MCF 10A (cell line): ENCODE measurements around the gene PER1. TPM values are rescaled to one million over a fixed set of nuclear protein-coding genes. Genes with fewer than 3 reads are reported as not detected.

Experiments used
- BruUV-seq: library from RNA; stranded (reverse); fragments of 400-500 nt; replicated peaks from 2 replicates; lab custom pipeline; 2021; lab: Mats Ljungman, UMichigan
- CTCF ChIA-PET: fragments of 300-600 bp; sonication (Branson Sonifier 250); formaldehyde crosslinking; extraction: SDS; loops from one replicate; lab custom pipeline; 2021; ENCODE audit warnings: antibody characterized with exemption, inconsistent platforms; lab: Yijun Ruan, JAX
- POLR2A ChIA-PET: fragments of 300-600, 350-650 bp; sonication (Branson Sonifier 250); formaldehyde crosslinking; extraction: SDS; loops from one replicate; lab custom pipeline; 2020; ENCODE audit warnings: antibody characterized with exemption, inconsistent platforms; lab: Yijun Ruan, JAX
- DNase-seq: peaks from one replicate; pipeline ENCODE4 v3.0.0-alpha.2; 2018; ENCODE audit not compliant: unreplicated experiment
- H3K27ac Mint-ChIP-seq: one replicate; pipeline ENCODE4 v1.8.0; 2022; ENCODE audit warnings: mild to moderate bottlenecking, low read depth, mixed read lengths; ENCODE audit not compliant: unreplicated experiment
- H3K27me3 Mint-ChIP-seq: one replicate; pipeline ENCODE4 v1.8.0; 2022; ENCODE audit warnings: mixed read lengths; ENCODE audit not compliant: insufficient read depth, unreplicated experiment
- H3K36me3 Mint-ChIP-seq: one replicate; pipeline ENCODE4 v1.8.0; 2022; ENCODE audit warnings: mild to moderate bottlenecking, moderate library complexity, mixed read lengths; ENCODE audit not compliant: insufficient read depth, unreplicated experiment
- H3K4me1 Mint-ChIP-seq: one replicate; pipeline ENCODE4 v1.8.0; 2022; ENCODE audit warnings: mixed read lengths; ENCODE audit not compliant: insufficient read depth, unreplicated experiment
- H3K4me3 Mint-ChIP-seq: one replicate; pipeline ENCODE4 v1.8.0; 2022; ENCODE audit warnings: mild to moderate bottlenecking, moderate library complexity, mixed read lengths; ENCODE audit not compliant: unreplicated experiment
- H3K9me3 Mint-ChIP-seq: one replicate; pipeline ENCODE4 v1.8.0; 2022; ENCODE audit warnings: mixed read lengths; ENCODE audit not compliant: unreplicated experiment
- CTCF ChIP-seq: fragments of 200-600 bp; IDR thresholded peaks from one replicate; pipeline ENCODE4 v1.8.0; 2022; ENCODE audit warnings: antibody characterized with exemption, mild to moderate bottlenecking; ENCODE audit not compliant: unreplicated experiment
- intact Hi-C: fragments of 100-400 bp; cut with micrococcal nuclease; formaldehyde crosslinking; loops from 2 replicates; pipeline ENCODE4 v1.14.1; 2022
- total RNA-seq: library from RNA; stranded (reverse); gene quantifications from 2 replicates; pipeline ENCODE4 v1.2.3, GENCODE V29; 2022

PER1 gene
- total RNA-seq, 1 experiment from 2014 or later: 190 TPM

- H3K4me1 Mint-ChIP-seq: peaks cover 48% of the 10 kb centered on the region
- H3K4me3 Mint-ChIP-seq: peak overlapping the region; percentile 77
- intact Hi-C loops: loop anchor here (1.0 to 5.0 kb wide), 2 partner anchors 179 to 261 kb away; partner anchors contain the start of gene RPL26
- no TSS peak for BruUV-seq
- H3K27me3 Mint-ChIP-seq: no peaks in the 10 kb centered on the region
- TF ChIP-seq CTCF: no peak
- peak overlapping the region; percentile 98 for H3K27ac Mint-ChIP-seq
- no peaks in the 10 kb centered on the region for H3K9me3 Mint-ChIP-seq
- DNase-seq: no peak
- H3K36me3 Mint-ChIP-seq: peaks cover 48% of the 10 kb centered on the region
- ChIA-PET CTCF (no interaction called here), POLR2A (interaction anchor here (0.6 to 4.0 kb wide), 9 partner anchors 11 to 261 kb away, joined by 3 to 101 read pairs (median 10); partner anchors contain the start of genes BORCS6 and PER1)
Measured at GRCh38 chr17:8121407-8121680, 30.9 kb downstream of the PER1 start.

GRCh38 chr17:8120520-8121406 is 31.4 kb downstream of the PER1 start:
- H3K4me1 Mint-ChIP-seq: peaks cover 43% of the 10 kb centered on the region
- ChIA-PET POLR2A (interaction anchor here (0.6 to 6.4 kb wide), 27 partner anchors 12 to 434 kb away, joined by 3 to 172 read pairs (median 7); partner anchors contain the start of genes BORCS6, CHD3, CNTROB and CTC1), CTCF (interaction anchor here (0.6 to 6.7 kb wide), 8 partner anchors 15 to 83 kb away, joined by 3 to 67 read pairs (median 10); no protein-coding TSS in a partner anchor)
- H3K36me3 Mint-ChIP-seq: peaks cover 42% of the 10 kb centered on the region
- peak; percentile 36 for TF ChIP-seq CTCF
- peak; percentile 92 for DNase-seq
- BruUV-seq: no TSS peak
- no peaks in the 10 kb centered on the region for H3K9me3 Mint-ChIP-seq
- intact Hi-C loops: loop anchor here (1.0 to 5.0 kb wide), 5 partner anchors 67 to 262 kb away; partner anchors contain the start of gene RPL26
- no peaks in the 10 kb centered on the region for H3K27me3 Mint-ChIP-seq
- peak overlapping the region; percentile 98 for H3K27ac Mint-ChIP-seq
- H3K4me3 Mint-ChIP-seq: peak overlapping the region; percentile 77

DNA sequence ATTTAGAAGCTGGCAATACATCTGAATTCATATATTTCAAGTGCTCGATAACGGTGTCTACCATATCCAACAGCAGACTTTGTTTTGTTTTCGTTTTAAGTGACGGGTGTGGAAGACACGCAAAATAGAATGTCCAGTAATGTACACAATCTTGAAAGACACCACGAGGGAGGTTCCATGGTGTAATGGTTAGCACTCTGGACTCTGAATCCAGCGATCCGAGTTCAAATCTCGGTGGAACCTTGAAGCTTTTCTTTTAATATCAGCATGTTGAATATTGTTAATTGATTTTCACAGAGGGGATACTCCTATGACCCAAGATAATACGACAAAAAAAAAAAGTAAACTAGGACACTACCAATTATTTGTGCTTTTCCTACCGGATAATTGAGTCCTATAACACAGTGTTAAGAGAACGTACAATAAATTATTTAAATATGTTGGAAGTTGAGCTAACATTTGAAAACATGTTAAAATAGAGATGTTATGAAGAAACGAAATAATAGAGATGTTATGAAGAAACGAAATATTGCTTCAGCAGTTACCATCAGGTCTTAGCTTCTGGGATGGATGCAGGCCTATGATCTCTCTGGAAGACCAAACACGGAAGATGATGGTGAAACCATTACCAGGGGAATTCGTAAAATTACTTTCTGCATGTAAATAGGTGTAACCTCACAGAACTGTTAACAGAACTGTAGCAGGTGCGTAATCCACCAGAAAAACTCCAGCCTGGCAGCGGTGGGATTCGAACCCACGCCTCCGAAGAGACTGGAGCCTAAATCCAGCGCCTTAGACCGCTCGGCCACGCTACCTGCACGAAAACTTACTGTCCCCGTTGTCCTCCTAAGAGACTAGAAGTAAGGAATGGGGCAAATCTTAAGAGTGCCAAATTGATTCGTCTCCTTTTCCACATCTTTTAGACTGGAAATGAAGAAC is 32.4 kb downstream of the PER1 start:
- H3K27ac Mint-ChIP-seq: peak overlapping the region; percentile 98
- no peaks in the 10 kb centered on the region for H3K9me3 Mint-ChIP-seq
- H3K27me3 Mint-ChIP-seq: no peaks in the 10 kb centered on the region

More for the DNA sequence above, 32.4 kb downstream of the PER1 start:
- peaks cover 33% of the 10 kb centered on the region for H3K36me3 Mint-ChIP-seq
- peak overlapping the region; percentile 77 for H3K4me3 Mint-ChIP-seq
- DNase-seq: peak; percentile 92
- no peak for TF ChIP-seq CTCF
- ChIA-PET CTCF (interaction anchor here (0.6 to 6.7 kb wide), 34 partner anchors 9 to 376 kb away, joined by 3 to 67 read pairs (median 6); partner anchors contain the start of gene ALOX12B), POLR2A (interaction anchor here (0.6 to 6.4 kb wide), 41 partner anchors 10 to 433 kb away, joined by 3 to 172 read pairs (median 6); partner anchors contain the start of genes BORCS6, CHD3, CNTROB and CTC1)
- H3K4me1 Mint-ChIP-seq: peaks cover 41% of the 10 kb centered on the region
- intact Hi-C loops: loop anchor here (1.0 to 5.0 kb wide), 6 partner anchors 47 to 262 kb away; partner anchors contain the start of gene RPL26
- BruUV-seq: no TSS peak
